GM12874 (cell line): Measurements from ENCODE around the gene NME4.
A peak's percentile ranks its signal among the peaks of the same experiment; 100 is the strongest.

ENCODE experiments used
- CTCF ChIP-seq: IDR thresholded peaks from 2 replicates; pipeline ENCODE4 v1.5.1; 2011; ENCODE audit warnings: low read depth, mild to moderate bottlenecking, control low read depth, low read length, moderate library complexity; ENCODE audit not compliant: insufficient read depth

NME4 gene

GRCh38 chr16:401468-402348 is 4.7 kb downstream of the NME4 start, which contains the start of gene DECR2:
DECR2 (plus strand) TSS chr16:401885; CDS start chr16:401964, 79 bp downstream.
- peak; percentile 72 for TF ChIP-seq CTCF

- no peak for TF ChIP-seq CTCF
Measured at GRCh38 chr16:404971-405486, 8.0 kb downstream of the NME4 start.

- no peak for TF ChIP-seq CTCF
Measured at GRCh38 chr16:405548-406506, 8.8 kb downstream of the NME4 start.

- no peak for TF ChIP-seq CTCF
Measured at GRCh38 chr16:407253-407652, 10.3 kb downstream of the NME4 start.

GRCh38 chr16:410516-411178 is 13.6 kb downstream of the NME4 start:
- TF ChIP-seq CTCF, result no peak

GRCh38 chr16:411576-412265 is 14.7 kb downstream of the NME4 start:
- no peak for TF ChIP-seq CTCF
